Measurements from ENCODE around the gene SUOX.
"Not testable (repeated sequence)": the region's sequence is repeated elsewhere in the genome, so short reads cannot be mapped to it uniquely, and the experiment has no call there.

The SUOX gene

DNA sequence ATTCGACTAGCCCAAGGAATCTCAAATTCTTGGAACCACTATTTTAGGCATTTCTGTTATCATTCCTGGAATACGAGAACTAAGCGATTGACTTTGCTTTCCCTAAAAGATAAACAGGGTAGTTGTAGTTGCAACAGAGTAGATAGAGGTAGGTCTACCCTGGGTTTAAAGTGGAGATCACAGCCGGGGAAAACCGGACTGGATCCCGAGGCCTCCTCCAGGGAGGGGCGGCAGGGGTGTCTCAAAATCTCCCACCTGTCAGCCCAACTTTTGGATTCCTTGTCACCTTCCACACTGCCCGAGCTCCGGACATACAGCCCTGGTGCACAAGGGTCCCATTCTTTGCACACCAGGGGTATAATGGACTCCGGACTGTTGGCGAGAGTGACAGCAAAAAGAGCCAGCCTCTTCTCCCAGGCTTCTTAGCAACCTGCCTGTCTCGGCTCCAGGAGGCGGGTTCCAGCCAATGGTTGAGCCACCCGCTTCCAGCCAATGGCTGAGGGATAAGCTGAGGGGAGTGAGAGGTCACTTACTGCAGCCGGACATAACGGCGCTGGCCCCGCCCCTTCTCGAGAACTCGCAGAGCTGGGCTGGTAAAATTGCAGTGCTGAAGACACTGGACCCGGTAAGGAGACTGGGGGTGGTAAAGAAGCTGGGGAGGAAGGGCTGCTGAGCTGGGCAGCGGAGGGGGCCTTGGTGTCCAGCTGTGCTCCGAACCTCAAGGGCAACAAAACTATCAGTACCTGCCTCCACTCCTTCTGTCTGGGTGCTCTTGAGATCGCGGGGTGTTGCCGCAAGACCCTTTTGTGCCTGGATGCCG lies at the start of gene SUOX:
SUOX (plus strand) TSS at position 562 of the 820 bp plus-strand sequence. CDS start 4,946 bp downstream, outside the sequence.
- peak; percentile 61 for FAIRE-seq

DNA sequence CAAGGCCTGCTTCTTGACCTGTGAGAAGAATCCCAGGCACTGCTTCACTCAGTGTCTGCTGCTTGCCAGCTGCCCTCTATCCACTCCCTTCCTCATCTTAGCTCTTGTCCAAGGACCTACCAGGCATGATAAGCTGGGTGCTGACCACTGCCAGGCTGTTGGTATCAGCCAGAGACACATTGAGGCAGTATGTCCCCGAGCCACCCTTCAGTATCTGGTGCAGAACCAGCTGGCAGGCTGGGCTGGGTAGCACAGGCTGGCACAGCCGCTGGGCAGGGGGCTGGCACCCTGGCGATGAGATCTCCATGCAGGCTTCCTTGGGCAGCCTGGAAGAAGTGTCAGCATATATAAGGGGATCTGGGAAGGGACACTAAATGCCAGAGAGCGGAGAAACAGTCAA lies 41.7 kb upstream of the SUOX start:
- FAIRE-seq = no peak

DNA sequence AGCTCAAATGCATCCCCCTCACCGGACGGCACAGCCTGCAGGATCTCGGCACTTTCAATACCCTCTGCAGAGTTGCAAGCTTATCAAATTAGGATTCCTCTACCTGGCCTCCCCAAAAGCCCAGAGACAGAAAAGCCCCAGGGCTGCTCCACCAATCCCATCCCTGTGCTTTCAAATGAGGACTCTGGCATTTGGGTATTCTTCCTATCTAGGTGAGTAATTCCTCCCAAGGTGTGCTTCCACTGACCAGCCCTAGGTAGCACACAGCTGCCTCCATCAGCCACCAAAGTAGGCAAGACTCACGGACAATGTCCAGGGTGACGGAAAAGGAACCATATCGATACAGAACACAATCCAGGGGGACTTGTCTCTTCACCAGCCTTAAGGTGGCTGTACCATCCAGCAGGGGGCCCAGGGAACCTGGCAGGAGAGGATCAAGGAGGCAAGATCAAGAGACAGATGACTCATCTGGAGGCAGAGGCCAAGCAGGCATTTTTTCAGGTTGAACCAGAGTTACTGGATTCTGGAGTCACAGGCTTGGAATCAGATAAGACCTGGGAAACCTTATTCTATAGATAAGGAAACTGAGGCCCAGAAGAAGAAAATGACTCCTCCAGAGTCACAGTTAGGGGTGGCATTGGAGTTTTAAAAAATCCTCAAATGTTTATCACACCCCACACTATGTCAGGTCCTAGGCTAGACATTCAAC lies 41.1 kb upstream of the SUOX start:
- FAIRE-seq = no peak

DNA sequence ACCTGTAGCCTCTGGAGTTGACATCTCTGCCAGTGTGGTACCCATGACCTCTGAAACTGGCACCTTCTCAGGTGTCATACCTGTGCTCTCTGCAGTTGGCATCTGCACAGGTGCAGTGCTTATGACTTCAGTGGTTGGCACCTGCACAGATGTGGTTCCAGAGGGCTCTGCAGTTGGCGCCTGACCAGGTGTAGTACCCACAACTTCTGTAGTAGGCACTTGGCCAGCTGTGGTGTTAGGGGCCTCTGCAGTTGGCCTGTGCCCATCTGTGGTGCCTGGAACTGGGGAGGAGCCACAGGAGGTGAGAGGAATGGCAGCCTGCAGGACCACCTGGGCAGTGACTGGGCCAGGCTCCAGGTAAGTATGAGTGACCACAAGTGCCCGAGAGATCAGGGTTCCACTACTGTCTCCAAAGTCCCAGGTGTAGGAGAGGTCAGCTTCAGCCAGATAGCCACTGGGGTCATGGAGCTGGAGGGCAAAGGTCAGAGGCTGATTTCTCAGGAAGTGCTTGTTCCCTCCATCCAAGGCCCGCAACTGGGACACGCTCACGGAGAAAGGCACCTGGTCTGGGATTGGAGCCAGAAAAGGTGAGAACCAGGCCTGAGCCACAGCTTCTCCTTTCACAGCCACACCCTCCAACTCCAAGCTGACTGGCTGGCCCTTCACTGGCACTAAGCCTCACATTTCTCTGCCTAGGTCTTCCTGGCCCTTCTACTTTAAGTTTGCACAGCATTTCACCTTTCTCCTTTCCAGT lies 39.8 kb upstream of the SUOX start:
- FAIRE-seq = no peak

DNA sequence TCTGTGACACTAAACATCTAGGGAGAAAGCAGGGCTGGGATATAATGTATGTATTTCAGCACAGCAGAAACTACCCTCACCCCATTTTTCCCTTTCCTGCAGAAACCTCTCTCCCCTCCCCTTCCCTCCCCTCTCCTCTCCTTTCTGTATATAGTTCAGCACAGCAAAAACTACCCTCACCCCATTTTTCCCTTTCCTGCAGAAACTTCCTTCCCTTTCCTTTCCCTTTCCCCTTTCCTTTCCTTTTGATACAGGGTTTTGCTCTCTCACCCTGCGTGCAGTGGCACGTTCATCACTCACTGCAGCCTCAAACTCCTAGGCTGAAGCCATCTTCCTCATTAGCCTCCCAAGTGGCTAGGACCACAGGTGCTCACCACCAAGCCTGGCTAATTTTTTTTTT lies 33.3 kb upstream of the SUOX start:
- FAIRE-seq = no peak

DNA sequence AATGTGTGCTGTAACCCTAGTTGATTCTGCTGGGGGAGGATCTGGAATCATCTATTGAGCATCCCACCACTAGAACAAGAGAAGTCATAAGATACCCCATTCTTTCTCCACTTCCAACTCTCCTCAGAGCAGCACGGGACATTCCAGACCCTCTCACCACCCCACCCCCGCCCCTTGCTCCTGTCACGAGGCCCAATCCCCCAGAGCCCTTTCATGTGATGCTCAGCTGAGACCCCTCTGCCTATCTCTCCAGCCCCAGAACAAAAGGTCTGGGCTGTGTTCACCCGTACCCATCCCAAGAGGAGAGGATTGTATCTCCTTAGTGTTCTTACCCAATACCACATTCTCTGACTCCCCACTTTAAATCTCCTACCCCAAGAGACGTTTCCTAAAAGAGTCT lies 31.8 kb upstream of the SUOX start:
- no peak for FAIRE-seq

DNA sequence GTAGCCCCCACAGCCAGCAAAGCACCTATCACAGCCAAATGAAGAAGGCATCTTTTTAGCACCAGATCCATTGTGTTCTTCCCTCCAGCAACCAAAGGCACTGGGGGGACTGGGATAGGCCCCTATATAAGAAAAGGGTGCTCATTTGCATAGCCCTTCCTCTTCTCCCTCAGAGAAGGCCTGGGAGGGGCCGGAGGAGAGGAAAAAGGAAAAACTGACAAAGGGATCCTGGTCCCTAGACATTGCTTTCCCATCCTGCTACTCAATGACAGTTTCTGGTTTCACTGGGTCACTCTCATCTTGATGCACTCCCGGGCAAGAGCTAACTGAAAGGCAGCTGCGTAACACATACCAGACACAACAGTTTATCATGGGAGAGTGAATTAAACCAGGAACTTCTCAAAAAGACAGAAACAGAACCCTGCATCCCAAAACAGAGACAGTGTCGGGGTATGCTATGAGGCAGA lies 31.1 kb upstream of the SUOX start, which contains the start of gene PMEL:
PMEL (minus strand) TSS at position 102 of the 467 bp plus-strand sequence; CDS start at position 71, 31 bp downstream.
- no peak for FAIRE-seq

DNA sequence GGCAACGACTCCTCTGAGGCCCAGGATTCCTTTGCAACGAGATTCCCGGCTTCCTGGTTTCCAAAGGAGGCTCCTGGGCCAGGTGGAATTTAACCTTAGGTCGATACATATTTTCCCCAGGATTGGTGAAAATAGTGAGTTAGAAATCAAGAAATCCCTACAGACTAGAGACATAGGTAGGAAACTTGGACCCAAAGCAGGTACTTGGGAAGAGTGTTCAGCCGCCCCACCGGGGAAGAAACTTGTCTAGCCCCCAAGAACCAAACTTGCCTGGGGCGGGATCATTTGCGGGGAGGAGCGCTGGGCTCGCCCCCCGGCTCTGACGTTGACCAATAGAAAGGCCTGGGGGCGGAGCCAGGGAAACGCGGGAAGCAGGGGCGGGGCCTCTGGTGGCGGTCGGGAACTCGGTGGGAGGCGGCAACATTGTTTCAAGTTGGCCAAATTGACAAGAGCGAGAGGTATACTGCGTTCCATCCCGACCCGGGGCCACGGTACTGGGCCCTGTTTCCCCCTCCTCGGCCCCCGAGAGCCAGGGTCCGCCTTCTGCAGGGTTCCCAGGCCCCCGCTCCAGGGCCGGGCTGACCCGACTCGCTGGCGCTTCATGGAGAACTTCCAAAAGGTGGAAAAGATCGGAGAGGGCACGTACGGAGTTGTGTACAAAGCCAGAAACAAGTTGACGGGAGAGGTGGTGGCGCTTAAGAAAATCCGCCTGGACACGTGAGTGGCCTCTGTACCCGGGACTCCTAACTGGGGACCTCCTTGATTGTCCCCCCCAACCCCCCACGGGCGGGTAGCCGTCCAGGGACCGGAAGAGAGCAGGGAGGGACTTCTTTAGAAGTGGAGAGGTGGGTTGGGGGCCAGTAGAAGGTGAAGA lies 30.4 kb upstream of the SUOX start, which contains the start of gene CDK2:
CDK2 (plus strand) TSS at position 423 of the 874 bp plus-strand sequence; CDS start at position 602, 179 bp downstream.
- FAIRE-seq = no peak

DNA sequence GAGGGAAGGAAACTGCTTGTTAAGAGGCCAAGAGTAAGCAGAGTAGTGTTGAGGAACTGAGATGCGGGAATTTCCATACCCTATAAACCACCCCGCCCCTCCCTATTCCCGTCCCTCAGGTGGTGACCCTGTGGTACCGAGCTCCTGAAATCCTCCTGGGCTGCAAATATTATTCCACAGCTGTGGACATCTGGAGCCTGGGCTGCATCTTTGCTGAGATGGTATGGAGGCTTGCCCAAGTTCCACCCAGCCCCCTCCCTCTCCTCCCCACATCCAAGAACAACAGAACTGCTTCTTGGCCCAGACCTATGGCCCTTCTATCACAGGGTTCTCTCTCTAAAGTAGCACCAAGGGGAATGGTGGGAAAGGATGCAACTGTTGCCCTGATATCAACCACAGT lies 27.7 kb upstream of the SUOX start:
- FAIRE-seq = no peak

DNA sequence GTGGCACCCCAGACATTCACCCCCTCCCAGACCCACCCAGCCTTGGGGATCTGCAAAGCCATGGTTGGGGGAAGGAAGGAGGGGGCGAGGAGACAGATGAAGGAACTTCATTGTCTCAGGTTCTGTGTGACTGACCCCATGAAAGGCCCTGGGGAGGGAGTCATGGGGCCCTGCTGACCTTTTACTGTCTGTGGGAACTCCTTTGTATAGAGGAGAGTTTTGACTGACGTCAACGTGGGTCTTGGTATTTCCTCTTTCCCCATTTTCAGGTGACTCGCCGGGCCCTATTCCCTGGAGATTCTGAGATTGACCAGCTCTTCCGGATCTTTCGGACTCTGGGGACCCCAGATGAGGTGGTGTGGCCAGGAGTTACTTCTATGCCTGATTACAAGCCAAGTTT lies 26.3 kb upstream of the SUOX start:
- no peak for FAIRE-seq

DNA sequence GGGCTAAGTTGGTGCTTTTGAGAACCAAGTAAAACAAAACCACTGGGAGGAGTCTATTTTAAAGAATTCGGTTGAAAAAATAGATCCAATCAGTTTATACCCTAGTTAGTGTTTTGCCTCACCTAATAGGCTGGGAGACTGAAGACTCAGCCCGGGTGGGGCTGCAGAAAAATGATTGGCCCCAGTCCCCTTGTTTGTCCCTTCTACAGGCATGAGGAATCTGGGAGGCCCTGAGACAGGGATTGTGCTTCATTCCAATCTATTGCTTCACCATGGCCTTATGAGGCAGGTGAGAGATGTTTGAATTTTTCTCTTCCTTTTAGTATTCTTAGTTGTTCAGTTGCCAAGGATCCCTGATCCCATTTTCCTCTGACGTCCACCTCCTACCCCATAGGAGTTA lies 25.0 kb upstream of the SUOX start:
- FAIRE-seq = no peak

DNA sequence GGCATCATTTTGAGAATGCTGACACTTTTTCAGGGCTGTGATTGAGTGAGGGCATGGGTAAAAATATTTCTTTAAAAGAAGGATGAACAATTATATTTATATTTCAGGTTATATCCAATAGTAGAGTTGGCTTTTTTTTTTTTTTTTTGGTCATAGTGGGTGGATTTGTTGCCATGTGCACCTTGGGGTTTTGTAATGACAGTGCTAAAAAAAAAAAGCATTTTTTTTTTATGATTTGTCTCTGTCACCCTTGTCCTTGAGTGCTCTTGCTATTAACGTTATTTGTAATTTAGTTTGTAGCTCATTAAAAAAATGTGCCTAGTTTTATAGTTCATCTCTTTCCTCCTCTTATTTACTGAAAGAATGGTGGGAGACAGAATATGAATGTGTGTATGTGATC lies 24.6 kb upstream of the SUOX start:
- FAIRE-seq = no peak

DNA sequence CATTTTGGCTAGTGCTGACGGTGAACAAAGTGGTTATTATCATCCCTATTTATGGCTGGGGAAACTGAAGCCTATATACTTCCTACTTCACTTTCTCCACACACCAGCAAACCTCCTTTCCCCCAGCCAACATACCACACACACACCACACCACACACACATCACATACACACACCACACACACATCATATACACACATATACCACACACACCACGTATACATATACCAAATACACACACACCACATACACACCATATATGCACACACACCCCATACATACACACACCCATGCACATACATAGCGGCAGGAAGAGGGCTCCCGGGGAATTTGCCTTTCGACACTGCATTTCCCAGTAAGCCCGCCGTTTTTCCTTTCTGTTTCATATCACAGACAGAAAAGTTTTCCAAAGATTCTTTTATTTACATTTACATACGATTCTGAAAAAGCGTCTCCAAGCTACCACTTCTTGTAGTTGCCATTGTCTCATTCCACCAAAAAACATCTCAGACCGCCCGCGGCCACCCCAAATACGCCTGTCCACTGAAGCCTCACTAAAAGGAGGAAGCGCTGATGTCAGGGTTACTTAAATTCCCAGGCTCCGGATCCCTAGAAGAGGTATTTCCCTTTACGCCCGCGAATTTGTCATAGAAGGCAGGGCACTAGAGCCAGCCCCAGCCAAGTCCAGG lies 24.0 kb upstream of the SUOX start:
- no peak for FAIRE-seq

DNA sequence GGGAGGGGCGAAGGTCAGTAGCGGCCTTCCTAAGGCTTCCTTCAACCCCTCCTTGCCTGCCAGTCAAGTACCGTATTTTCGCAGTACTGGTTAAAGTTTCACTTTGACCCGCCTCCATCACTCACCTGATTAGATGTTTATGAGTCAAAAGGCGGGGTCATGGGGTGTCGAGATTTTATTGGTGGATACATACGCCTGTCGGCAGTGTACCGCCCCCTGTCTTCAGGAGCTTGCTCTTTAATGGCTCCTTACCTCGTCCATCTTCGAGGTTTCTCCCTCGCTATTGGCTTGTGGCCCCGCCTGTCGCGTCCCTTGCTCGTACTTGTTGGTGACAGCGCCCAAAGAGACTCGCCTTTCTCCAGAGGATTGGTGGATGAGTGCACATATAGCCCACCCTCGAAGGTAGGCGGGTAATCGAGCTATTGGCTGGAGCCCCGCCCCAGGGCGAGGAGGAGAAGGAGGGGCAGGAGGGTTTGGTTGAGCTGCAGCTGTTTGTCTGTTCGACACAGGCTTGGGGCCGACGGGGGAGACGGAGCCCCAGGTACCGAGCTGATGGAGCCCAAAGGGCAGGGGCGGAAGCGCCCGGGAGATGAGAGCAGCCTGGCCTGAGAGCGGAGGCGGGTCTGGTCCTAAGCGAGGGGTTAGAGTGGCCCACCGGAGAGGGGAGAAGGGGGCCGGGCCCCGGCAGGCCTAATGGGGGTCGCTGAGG lies 23.3 kb upstream of the SUOX start, which contains the start of gene RAB5B:
RAB5B (plus strand) TSS at position 480 of the 709 bp plus-strand sequence. CDS start 12,883 bp downstream, outside the sequence.
- peak; percentile 97 for FAIRE-seq

DNA sequence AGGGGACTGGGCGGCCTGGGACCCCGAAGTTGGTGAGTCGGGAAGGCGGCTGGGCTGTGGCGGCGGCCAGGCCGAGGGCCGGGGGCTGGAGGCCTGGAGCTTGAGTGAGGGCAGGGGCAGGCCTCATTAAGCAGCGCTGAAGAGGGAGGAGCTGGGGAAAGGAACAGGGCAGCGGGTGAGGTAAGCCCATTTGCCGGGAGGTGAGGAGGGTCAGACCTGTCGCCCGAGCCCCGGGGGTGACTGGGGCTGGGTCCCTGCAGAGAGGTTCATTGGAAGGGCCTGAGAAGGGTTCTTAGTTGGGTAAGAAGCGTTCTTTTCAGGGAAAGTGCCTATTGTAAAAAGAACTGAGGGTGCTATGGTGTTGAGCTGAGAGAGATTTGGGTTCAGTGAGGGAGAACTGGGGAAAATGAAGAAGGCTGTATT lies 22.8 kb upstream of the SUOX start:
- no peak for FAIRE-seq

DNA sequence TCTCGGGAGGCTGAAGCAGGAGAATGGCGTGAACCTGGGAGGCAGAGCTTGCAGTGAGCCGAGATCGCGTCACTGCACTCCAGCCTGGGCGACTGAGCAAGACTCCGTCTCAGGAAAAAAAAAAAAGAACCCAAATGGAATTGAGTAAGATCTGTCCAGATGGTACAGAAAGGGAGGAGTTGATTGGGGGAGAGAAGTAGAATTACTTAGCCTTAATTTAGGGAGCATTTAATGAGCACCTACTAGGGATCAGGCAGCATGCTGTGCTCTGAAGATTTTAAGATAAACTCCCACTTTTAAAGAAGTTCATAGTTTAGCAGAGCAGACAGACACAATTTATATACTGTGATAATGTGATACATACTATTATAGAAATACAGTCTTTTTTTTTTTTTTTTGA lies 18.7 kb upstream of the SUOX start:
- no peak for FAIRE-seq

DNA sequence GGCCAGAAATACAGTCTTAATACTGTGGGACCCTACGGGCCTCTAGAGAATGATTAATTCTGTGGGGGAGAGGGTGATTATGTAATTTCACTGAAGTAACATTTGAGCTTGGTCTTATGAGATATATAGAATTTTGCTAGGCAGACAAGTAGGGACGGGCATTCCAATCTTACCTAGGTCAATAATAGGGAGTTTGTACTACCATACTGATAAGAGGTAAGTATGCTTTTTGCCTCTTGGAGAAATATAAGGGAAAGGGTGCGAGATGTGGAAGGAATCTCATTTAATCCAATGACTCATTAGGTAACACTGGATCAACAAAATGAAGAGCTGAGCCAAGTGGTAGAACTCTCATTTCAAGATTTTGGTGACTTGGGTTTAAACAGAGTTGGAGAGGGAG lies 18.0 kb upstream of the SUOX start:
- FAIRE-seq = no peak

DNA sequence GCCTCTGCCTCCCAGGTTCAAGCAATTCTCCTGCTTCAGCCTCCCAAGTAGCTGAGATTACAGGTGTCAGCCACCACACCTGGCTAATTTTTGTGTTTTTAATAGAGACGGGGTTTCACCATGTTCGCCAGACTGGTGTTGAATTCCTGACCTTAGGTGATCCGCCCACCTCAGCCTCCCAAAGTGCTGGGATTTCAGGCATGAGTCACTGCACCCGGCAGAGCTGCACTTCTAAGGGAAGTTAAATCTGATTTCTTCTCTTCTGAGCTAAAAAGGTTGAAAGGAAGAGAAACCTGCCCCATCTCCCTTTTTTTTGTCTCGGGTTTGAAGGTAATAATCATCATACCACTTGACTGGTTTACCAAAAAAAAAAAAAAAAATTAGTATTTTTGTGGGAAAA lies 15.2 kb upstream of the SUOX start:
- not testable (repeated sequence) for FAIRE-seq

DNA sequence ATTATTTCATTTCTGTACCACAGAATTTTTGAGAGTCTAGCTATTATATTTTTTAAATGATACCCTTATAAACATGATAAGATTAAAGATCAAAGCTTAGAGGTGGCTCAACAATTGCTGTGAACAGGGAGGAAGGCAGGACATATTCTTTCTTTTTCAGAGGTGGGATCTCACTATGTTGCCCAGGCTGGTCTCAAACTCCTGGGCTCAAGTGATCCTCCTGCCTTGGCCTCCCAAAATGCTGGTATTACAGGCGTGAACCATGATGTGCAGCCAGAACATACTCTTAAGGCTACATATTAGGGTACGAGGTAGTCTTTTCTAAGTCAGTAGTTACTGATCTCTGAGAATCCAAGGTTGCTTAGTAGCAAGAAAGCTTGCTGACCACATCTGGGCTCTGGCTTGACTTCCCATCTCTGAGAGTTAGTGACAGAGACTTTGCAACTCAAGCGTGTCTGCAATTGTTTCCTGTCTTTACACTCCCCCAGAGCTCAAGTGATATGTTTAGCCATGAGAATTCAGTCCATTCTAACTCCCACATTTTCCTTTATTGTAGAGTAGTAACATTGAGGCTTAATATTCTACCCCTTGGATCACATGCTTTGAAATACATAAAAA lies 14.6 kb upstream of the SUOX start:
- FAIRE-seq = no peak

DNA sequence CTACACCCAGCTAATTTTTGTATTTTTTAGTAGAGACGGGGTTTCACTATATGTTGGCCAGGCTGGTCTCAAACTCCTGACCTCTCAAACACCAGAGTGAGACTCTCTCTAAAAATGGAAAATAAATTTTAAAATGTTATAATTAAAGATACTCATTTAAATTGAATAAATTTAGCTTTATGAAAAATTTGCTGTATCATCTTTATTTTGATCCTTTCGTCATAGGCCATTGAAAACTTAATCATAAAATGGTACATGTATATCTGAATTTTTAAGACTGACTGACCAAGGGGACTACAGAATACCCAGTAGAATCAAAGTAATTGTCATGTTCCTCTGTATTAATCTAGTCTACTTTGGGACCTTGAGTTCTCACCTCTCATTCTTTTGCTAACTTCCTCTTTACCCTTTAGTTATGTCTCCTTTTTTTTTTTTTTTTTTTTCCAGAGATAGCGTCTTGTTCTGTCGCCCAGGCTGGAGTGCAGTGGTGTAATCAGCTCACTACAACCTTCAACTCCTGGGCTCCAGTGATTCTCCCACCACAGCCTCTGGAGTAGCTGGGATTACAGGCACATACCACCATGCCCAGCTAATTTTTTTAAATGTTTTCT lies 13.7 kb upstream of the SUOX start:
- FAIRE-seq = no peak
